GM23338 (cell line): Measurements from ENCODE around the gene BLOC1S3. TPM values are rescaled to one million over a fixed set of nuclear protein-coding genes. Genes with fewer than 3 reads are reported as not detected.

Experiments used
- ATAC-seq: fragments of 200-7000 bp; cut with Tn5 transposase; 3 replicates; pipeline ENCODE4 v1.9.1; 2020
- DNase-seq: peaks from one replicate; pipeline ENCODE4 v3.0.0-alpha.2; 2015; ENCODE audit warnings: low spot score
- H2AFZ ChIP-seq: fragments of 200-600 bp; sonication (generic); 2 replicates; pipeline ENCODE4 v1.8.0; 2016; ENCODE audit warnings: antibody characterized with exemption, mild to moderate bottlenecking, moderate library complexity
- H3F3A ChIP-seq: fragments of 200-600 bp; sonication (generic); replicated peaks from 2 replicates; pipeline ENCODE4 v1.8.0; 2017; ENCODE audit warnings: antibody characterized with exemption, mixed run types, low read depth
- H3K27ac ChIP-seq: fragments of 200-600 bp; sonication (generic); 2 replicates; pipeline ENCODE4 v1.6.1; 2016; ENCODE audit warnings: low read depth
- H3K27me3 ChIP-seq: fragments of 200-600 bp; sonication (generic); 2 replicates; pipeline ENCODE4 v1.8.0; 2016; ENCODE audit warnings: mild to moderate bottlenecking, mixed run types, moderate library complexity; ENCODE audit not compliant: insufficient read depth
- H3K36me3 ChIP-seq: fragments of 200-600 bp; sonication (generic); 2 replicates; pipeline ENCODE4 v1.8.0; 2016; ENCODE audit warnings: mild to moderate bottlenecking; ENCODE audit not compliant: insufficient read depth
- H3K4me1 ChIP-seq: fragments of 200-600 bp; sonication (generic); 2 replicates; pipeline ENCODE4 v1.8.0; 2016; ENCODE audit warnings: mild to moderate bottlenecking, moderate library complexity; ENCODE audit not compliant: insufficient read depth
- H3K4me2 ChIP-seq: fragments of 200-600 bp; sonication (generic); 2 replicates; pipeline ENCODE4 v1.7.1; 2017; ENCODE audit warnings: mixed run types
- H3K4me3 ChIP-seq: fragments of 200-600 bp; sonication (generic); 2 replicates; pipeline ENCODE4 v1.6.1; 2016; ENCODE audit warnings: mixed run types
- H3K79me2 ChIP-seq: fragments of 200-600 bp; sonication (generic); replicated peaks from 2 replicates; pipeline ENCODE4 v1.8.0; 2017; ENCODE audit warnings: mild to moderate bottlenecking; ENCODE audit not compliant: insufficient read depth
- H3K9me2 ChIP-seq: fragments of 200-600 bp; sonication (generic); 2 replicates; pipeline ENCODE4 v1.8.0; 2017; ENCODE audit not compliant: insufficient read depth
- H4K20me1 ChIP-seq: fragments of 200-600 bp; sonication (generic); replicated peaks from 2 replicates; pipeline ENCODE4 v1.8.0; 2017; ENCODE audit warnings: mild to moderate bottlenecking; ENCODE audit not compliant: insufficient read depth
- H3K27ac Mint-ChIP-seq: 2 replicates; pipeline ENCODE4 v1.8.0; 2020; ENCODE audit warnings: inconsistent platforms, mild to moderate bottlenecking, moderate library complexity, mixed read lengths
- H3K27me3 Mint-ChIP-seq: 3 replicates; pipeline ENCODE4 v1.8.0; 2022; ENCODE audit warnings: low read depth, mild to moderate bottlenecking, moderate library complexity, mixed read lengths, inconsistent platforms; ENCODE audit not compliant: insufficient read depth, poor library complexity
- H3K36me3 Mint-ChIP-seq: 3 replicates; pipeline ENCODE4 v1.8.0; 2021; ENCODE audit warnings: low read depth, mild to moderate bottlenecking, inconsistent platforms, moderate library complexity, mixed read lengths
- H3K4me1 Mint-ChIP-seq: 3 replicates; pipeline ENCODE4 v1.8.0; 2020; ENCODE audit warnings: mild to moderate bottlenecking, inconsistent platforms, mixed read lengths
- H3K4me3 Mint-ChIP-seq: 3 replicates; pipeline ENCODE4 v1.8.0; 2021; ENCODE audit warnings: moderate library complexity, mild to moderate bottlenecking, inconsistent platforms, mixed read lengths
- H3K9me3 Mint-ChIP-seq: 3 replicates; pipeline ENCODE4 v1.8.0; 2020; ENCODE audit warnings: moderate library complexity, mild to moderate bottlenecking, inconsistent platforms, mixed read lengths
- CREB1 ChIP-seq: fragments of 250-450 bp; sonication (Bioruptor Pico); IDR thresholded peaks from 2 replicates; pipeline ENCODE4 v1.5.0; 2020; ENCODE audit warnings: low read depth, mild to moderate bottlenecking, moderate library complexity
- CTCF ChIP-seq, 2 experiments: fragments of 200-600 bp in 1 of 2; sonication (generic) in 1 of 2; conservative IDR thresholded peaks; 2 replicates each; pipeline versions ENCODE4 v1.5.1 to v1.6.1; 2016 to 2017; ENCODE audit warnings: antibody characterized with exemption in 2 of 2, low read depth in 2 of 2, mild to moderate bottlenecking in 2 of 2, moderate library complexity in 1 of 2
- ETS1 ChIP-seq: IDR thresholded peaks from 2 replicates; pipeline ENCODE4 v1.6.1; 2016; ENCODE audit warnings: antibody characterized with exemption
- EZH2 ChIP-seq: fragments of 200-600 bp; sonication (generic); IDR thresholded peaks from one replicate; pipeline ENCODE4 v1.8.0; 2017; ENCODE audit warnings: antibody characterized with exemption, mild to moderate bottlenecking, low read depth; ENCODE audit not compliant: unreplicated experiment
- EZH2phosphoT487 ChIP-seq: fragments of 200-600 bp; sonication (generic); IDR thresholded peaks from one replicate; pipeline ENCODE4 v1.8.1; 2018; ENCODE audit warnings: antibody characterized with exemption; ENCODE audit not compliant: unreplicated experiment
- JUNB ChIP-seq: IDR thresholded peaks from one replicate; pipeline ENCODE4 v1.6.1; 2016; ENCODE audit warnings: antibody characterized with exemption; ENCODE audit not compliant: unreplicated experiment
- NANOG ChIP-seq: IDR thresholded peaks from 2 replicates; pipeline ENCODE4 v1.6.1; 2016; ENCODE audit warnings: antibody characterized with exemption, borderline replicate concordance
- POLR2AphosphoS5 ChIP-seq: IDR thresholded peaks from 2 replicates; pipeline ENCODE4 v1.6.1; 2016; ENCODE audit warnings: antibody characterized with exemption, low read depth
- REST ChIP-seq: IDR thresholded peaks from one replicate; pipeline ENCODE4 v1.6.1; 2018; ENCODE audit warnings: antibody characterized with exemption; ENCODE audit not compliant: unreplicated experiment
- STAT1 ChIP-seq: IDR thresholded peaks from one replicate; pipeline ENCODE4 v1.6.1; 2016; ENCODE audit warnings: antibody characterized with exemption; ENCODE audit not compliant: unreplicated experiment
- ZNF114 ChIP-seq: fragments of 250-450 bp; sonication (Bioruptor Pico); IDR thresholded peaks from 2 replicates; pipeline ENCODE4 v1.5.0; 2020; ENCODE audit warnings: mild to moderate bottlenecking, moderate library complexity
- ZNF331 ChIP-seq: fragments of 250-450 bp; sonication (Bioruptor Pico); IDR thresholded peaks from 2 replicates; pipeline ENCODE4 v1.5.0; 2020; ENCODE audit warnings: low read depth, mild to moderate bottlenecking, moderate library complexity
- ZNF462 ChIP-seq: fragments of 250-450 bp; sonication (Bioruptor Pico); IDR thresholded peaks from 2 replicates; pipeline ENCODE4 v1.5.0; 2020; ENCODE audit warnings: mild to moderate bottlenecking, moderate library complexity
- polyA plus RNA-seq: library from polyadenylated mRNA; unstranded; fragments of >200 nt; fragmentation: Nextera tagmentation; extraction: Ambion mirVana; gene quantifications from 2 replicates; pipeline ENCODE4 v1.2.1, GENCODE V29; 2016
- total RNA-seq: library from RNA; depleted of rRNA; stranded (reverse); fragments of >200 nt; shearing (Covaris generic); gene quantifications from 2 replicates; pipeline ENCODE4 v1.2.3, GENCODE V29; 2014

Gene BLOC1S3
- total and polyA plus RNA-seq, 2 experiments from 2014 or later = 2.5 to 15.9 TPM

GRCh38 chr19:45140144-45140503 is 38.5 kb upstream of the BLOC1S3 start:
- H3K27ac Mint-ChIP-seq = no peak overlapping the region
- Histone ChIP-seq H3K79me2 (peaks cover 35% of the 10 kb centered on the region), H3K36me3 (no peaks in the 10 kb centered on the region), H3K4me3 (no peak overlapping the region), H3F3A (no peaks in the 10 kb centered on the region), H3K27ac (no peak overlapping the region), H3K4me1 (peaks cover 15% of the 10 kb centered on the region; the same call in 1 of the 2 replicates), H3K4me2 (no peak overlapping the region), H2AFZ (no peak overlapping the region), H3K27me3 (no peaks in the 10 kb centered on the region), H4K20me1 (peaks cover 3% of the 10 kb centered on the region; the same call in 1 of the 2 replicates), H3K9me2 (no peaks in the 10 kb centered on the region)
- ATAC-seq (no peak), DNase-seq (no peak)
- no peak overlapping the region for H3K4me3 Mint-ChIP-seq
- peaks cover 15% of the 10 kb centered on the region for H3K27me3 Mint-ChIP-seq
- H3K4me1 Mint-ChIP-seq = peaks cover 24% of the 10 kb centered on the region
- no peaks in the 10 kb centered on the region; the same call in 2 of the 3 replicates for H3K9me3 Mint-ChIP-seq
- TF ChIP-seq JUNB = no peak
- no peak for TF ChIP-seq ETS1
- no peak for TF ChIP-seq ZNF462 (CRISPR knock-in tag)
- TF ChIP-seq POLR2AphosphoS5 = no peak
- no peak for TF ChIP-seq ZNF114 (CRISPR knock-in tag)
- TF ChIP-seq EZH2 = no peak
- no peak for TF ChIP-seq CREB1 (CRISPR knock-in tag)
- no peak for TF ChIP-seq CTCF (conservative IDR thresholded peaks at IDR 0.05; ENCODE audit: low read depth in 2 of 2)
- no peak for TF ChIP-seq ZNF331
- no peak for TF ChIP-seq STAT1
- TF ChIP-seq REST = no peak
- no peak for TF ChIP-seq EZH2phosphoT487
- TF ChIP-seq NANOG = no peak
- peaks cover 18% of the 10 kb centered on the region for H3K36me3 Mint-ChIP-seq
